IMR-90 (cell line): ENCODE results near the gene KRT7. TPM values are rescaled to one million over a fixed set of nuclear protein-coding genes. Genes with fewer than 3 reads are reported as not detected.
A peak's percentile ranks its signal among the peaks of the same experiment; 100 is the strongest.

ENCODE experiments used
- ATAC-seq: fragments of 200-7000 bp; cut with Tn5 transposase; 2 replicates; pipeline ENCODE4 v1.9.1; 2020; ENCODE audit warnings: low read depth, mild to moderate bottlenecking, moderate library complexity
- BruUV-seq: library from RNA; stranded (reverse); fragments of 400-500 nt; replicated peaks from 2 replicates; lab custom pipeline; 2021; lab: Mats Ljungman, UMichigan
- CTCF ChIA-PET: fragments of 300-600 bp; formaldehyde crosslinking; extraction: SDS; loops from one replicate; lab custom pipeline; 2021; ENCODE audit warnings: antibody characterized with exemption; lab: Yijun Ruan, JAX
- POLR2A ChIA-PET: fragments of 300-600 bp; sonication (Branson Sonifier 250); formaldehyde crosslinking; loops from one replicate; lab custom pipeline; 2022; ENCODE audit warnings: antibody characterized with exemption; ENCODE audit not compliant: unreplicated experiment; lab: Charles Lee
- DNase-seq: peaks from one replicate; pipeline ENCODE4 v3.0.0; 2013
- H2AFZ ChIP-seq: replicated peaks from 2 replicates; pipeline ENCODE3; 2013; ENCODE audit warnings: low read length, mild to moderate bottlenecking; ENCODE audit not compliant: poor library complexity
- H2AK5ac ChIP-seq: 2 replicates; pipeline ENCODE4 v1.6.1; 2013; ENCODE audit warnings: low read depth, low read length, inconsistent platforms
- H2AK9ac ChIP-seq: replicated peaks from 2 replicates; pipeline ENCODE3; 2013; ENCODE audit warnings: mild to moderate bottlenecking, low read depth, low read length, moderate library complexity; ENCODE audit not compliant: poor library complexity
- H2BK120ac ChIP-seq: 2 replicates; pipeline ENCODE4 v1.6.1; 2013; ENCODE audit warnings: low read depth, low read length, inconsistent platforms
- H2BK15ac ChIP-seq: 3 replicates; pipeline ENCODE4 v1.6.1; 2013; ENCODE audit warnings: low read depth, low read length, inconsistent platforms
- H2BK20ac ChIP-seq: 2 replicates; pipeline ENCODE4 v1.6.1; 2013; ENCODE audit warnings: low read depth, mild to moderate bottlenecking, inconsistent platforms, low read length, moderate library complexity
- H2BK5ac ChIP-seq: 2 replicates; pipeline ENCODE4 v1.6.1; 2013; ENCODE audit warnings: mild to moderate bottlenecking, low read depth, low read length, inconsistent platforms; ENCODE audit not compliant: poor library complexity, severe bottlenecking
- H3K14ac ChIP-seq: replicated peaks from 2 replicates; pipeline ENCODE4 v1.6.1; 2013; ENCODE audit warnings: low read depth, low read length, inconsistent platforms
- H3K18ac ChIP-seq: 2 replicates; pipeline ENCODE4 v1.6.1; 2013; ENCODE audit warnings: low read depth, low read length, control low read depth
- H3K23ac ChIP-seq: 2 replicates; pipeline ENCODE4 v1.6.1; 2013; ENCODE audit warnings: low read depth, low read length, inconsistent platforms
- H3K27ac ChIP-seq: 2 replicates; pipeline ENCODE4 v1.5.1; 2013; ENCODE audit warnings: mild to moderate bottlenecking, control low read depth, low read length; ENCODE audit not compliant: insufficient read depth
- H3K27me3 ChIP-seq: 2 replicates; pipeline ENCODE4 v1.6.1; 2013; ENCODE audit warnings: low read length; ENCODE audit not compliant: control insufficient read depth, insufficient read depth
- H3K36me3 ChIP-seq: 2 replicates; pipeline ENCODE4 v1.6.1; 2013; ENCODE audit warnings: low read length, mixed read lengths; ENCODE audit not compliant: control insufficient read depth, insufficient read depth
- H3K4ac ChIP-seq: 2 replicates; pipeline ENCODE4 v1.6.1; 2013; ENCODE audit warnings: low read depth, low read length, inconsistent platforms
- H3K4me1 ChIP-seq: 2 replicates; pipeline ENCODE4 v1.6.1; 2013; ENCODE audit warnings: low read length, mixed read lengths; ENCODE audit not compliant: control insufficient read depth, insufficient read depth
- H3K4me2 ChIP-seq: 2 replicates; pipeline ENCODE4 v1.6.1; 2013; ENCODE audit warnings: low read depth, mild to moderate bottlenecking, control low read depth, low read length, moderate library complexity
- H3K4me3 ChIP-seq: 2 replicates; pipeline ENCODE4 v1.5.1; 2013; ENCODE audit warnings: low read depth, mild to moderate bottlenecking, control low read depth, low read length, moderate library complexity; ENCODE audit not compliant: insufficient read depth
- H3K56ac ChIP-seq: 2 replicates; pipeline ENCODE4 v1.6.1; 2013; ENCODE audit warnings: low read length, inconsistent platforms; ENCODE audit not compliant: insufficient read depth; ENCODE audit errors: extremely low read depth
- H3K79me1 ChIP-seq, 2 experiments: 2 replicates each; pipeline ENCODE4 v1.6.1; 2013; ENCODE audit warnings: low read length in 2 of 2, inconsistent platforms in 1 of 2, low read depth in 1 of 2
- H3K9ac ChIP-seq: 2 replicates; pipeline ENCODE4 v1.6.1; 2013; ENCODE audit warnings: low read depth, low read length, control low read depth
- H3K9me1 ChIP-seq: 2 replicates; pipeline ENCODE4 v1.6.1; 2013; ENCODE audit warnings: low read length, inconsistent platforms; ENCODE audit not compliant: insufficient read depth
- H3K9me3 ChIP-seq: 2 replicates; pipeline ENCODE4 v1.6.1; 2013; ENCODE audit warnings: low read length; ENCODE audit not compliant: control insufficient read depth, insufficient read depth
- H4K20me1 ChIP-seq: 2 replicates; pipeline ENCODE4 v1.6.1; 2013; ENCODE audit warnings: low read length, inconsistent platforms; ENCODE audit not compliant: insufficient read depth
- H4K5ac ChIP-seq: 2 replicates; pipeline ENCODE4 v1.6.1; 2013; ENCODE audit warnings: mild to moderate bottlenecking, low read depth, low read length, control low read depth
- H4K8ac ChIP-seq, 2 experiments: 2 replicates each; pipeline ENCODE4 v1.6.1; 2013; ENCODE audit warnings: low read depth in 2 of 2, low read length in 2 of 2, control low read depth in 1 of 2, inconsistent platforms in 1 of 2
- H4K91ac ChIP-seq: 2 replicates; pipeline ENCODE4 v1.6.1; 2013; ENCODE audit warnings: low read depth, low read length, inconsistent platforms; ENCODE audit not compliant: insufficient read depth
- BHLHE40 ChIP-seq: fragments of 150-350 bp; IDR thresholded peaks from 2 replicates; pipeline ENCODE4 v1.6.1; 2016; ENCODE audit warnings: mild to moderate bottlenecking, low read depth, low read length
- CEBPB ChIP-seq: IDR thresholded peaks from 2 replicates; pipeline ENCODE4 v1.6.1; 2012; ENCODE audit warnings: low read depth, low read length, improper control_type of control experiment
- CHD1 ChIP-seq: IDR thresholded peaks from 2 replicates; pipeline ENCODE4 v1.6.1; 2012; ENCODE audit warnings: low read depth, low read length, improper control_type of control experiment
- FOS ChIP-seq: fragments of 150-350 bp; IDR thresholded peaks from 2 replicates; pipeline ENCODE4 v1.6.1; 2016; ENCODE audit warnings: low read depth, low read length
- NFE2L2 ChIP-seq: fragments of 150-350 bp; IDR thresholded peaks from 2 replicates; pipeline ENCODE4 v1.6.1; 2016; ENCODE audit warnings: low read depth, mild to moderate bottlenecking, low read length
- RAD21 ChIP-seq: IDR thresholded peaks from 2 replicates; pipeline ENCODE4 v1.6.1; 2012; ENCODE audit warnings: low read length, improper control_type of control experiment
- RCOR1 ChIP-seq: IDR thresholded peaks from 2 replicates; pipeline ENCODE4 v1.6.1; 2012; ENCODE audit warnings: mild to moderate bottlenecking, low read length, improper control_type of control experiment; ENCODE audit not compliant: insufficient replicate concordance
- RFX5 ChIP-seq: IDR thresholded peaks from 2 replicates; pipeline ENCODE4 v1.8.0; 2012; ENCODE audit warnings: low read depth, mild to moderate bottlenecking, low read length, moderate library complexity
- SMC3 ChIP-seq: fragments of 150-350 bp; IDR thresholded peaks from 2 replicates; pipeline ENCODE4 v1.6.1; 2016; ENCODE audit warnings: low read depth, mild to moderate bottlenecking, antibody characterized with exemption, low read length, moderate library complexity
- WGBS, 2 experiments: methylation state at CpG; one replicate each; pipeline versions ENCODE4 v1.1.5 to v1.1.7; 2013; ENCODE audit warnings: missing lambda C conversion rate in 2 of 2; ENCODE audit not compliant: insufficient read length in 1 of 2; ENCODE audit errors: extremely low coverage in 2 of 2; 5-methylcytosine and 5-hydroxymethylcytosine counted together
- dilution Hi-C: fragments of 300-500 bp; cut with HindIII; formaldehyde crosslinking; loops from one replicate; pipeline ENCODE4 v1.14.3; 2018; ENCODE audit warnings: low sequenced_read_pairs; ENCODE audit not compliant: unreplicated experiment
- in situ Hi-C: fragments of 300-500 bp; cut with MboI; formaldehyde crosslinking; loops from 3 replicates; pipeline ENCODE4 v1.14.3; 2019; ENCODE audit warnings: low sequenced_read_pairs, inconsistent platforms, mixed read lengths
- intact Hi-C: fragments of 100-400 bp; cut with micrococcal nuclease; formaldehyde crosslinking; loops from 2 replicates; pipeline ENCODE4 v1.10.0; 2022
- polyA plus RNA-seq, 3 experiments: library from polyadenylated mRNA; depleted of rRNA; stranded (reverse); fragments of >200 nt; gene quantifications; 2 replicates each; pipeline ENCODE4 v1.2.3, GENCODE V29; 2012; ENCODE audit warnings: low replicate concordance in 1 of 3
- total RNA-seq: library from RNA; depleted of rRNA; stranded (reverse); fragments of >200 nt; gene quantifications from 2 replicates; pipeline ENCODE4 v1.2.3, GENCODE V29; 2012
- TF ChIP-seq, protein P1 (sequence below): fragments of 150-350 bp; IDR thresholded peaks from 2 replicates; pipeline ENCODE4 v1.6.1; 2016; ENCODE audit warnings: low read depth, mild to moderate bottlenecking, low read length, moderate library complexity, borderline replicate concordance
- TF ChIP-seq, protein P2 (sequence below): fragments of 150-350 bp; IDR thresholded peaks from 2 replicates; pipeline ENCODE4 v1.6.1; 2017; ENCODE audit warnings: mild to moderate bottlenecking, antibody characterized with exemption, low read length, low read depth

The KRT7 gene
- total and polyA plus RNA-seq, 2 of the 4 experiments (the other 2 are of a cell fraction) = 0.54 to 1.7 TPM

DNA sequence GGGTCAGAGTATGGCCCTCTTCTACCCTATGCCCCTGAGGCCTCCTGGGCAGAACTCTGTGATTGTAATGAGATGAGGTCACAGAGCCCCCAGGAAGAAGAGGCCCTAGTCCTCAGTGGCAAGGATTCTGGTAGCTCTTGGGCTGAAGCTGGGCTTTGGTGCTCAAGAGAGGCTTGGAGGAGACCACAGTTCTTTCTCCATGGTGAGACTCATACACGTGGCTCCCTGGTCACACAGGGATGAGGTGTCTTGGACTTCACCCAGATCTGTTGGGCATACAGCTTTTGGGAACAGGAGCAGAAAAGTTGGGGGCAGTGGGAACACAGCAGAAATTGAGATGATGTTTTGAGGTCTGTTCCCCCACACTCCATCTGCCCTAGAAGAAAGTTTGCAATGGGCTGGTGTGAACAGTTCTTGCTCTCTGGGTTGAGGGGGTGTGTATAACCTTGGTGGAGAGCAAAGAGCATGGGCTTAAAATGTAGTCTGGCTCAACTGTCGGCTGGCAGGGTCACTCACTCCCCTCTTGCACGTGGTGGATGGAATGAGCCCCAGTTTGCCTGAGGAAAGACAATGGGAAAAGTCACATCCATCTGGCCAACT, 41.6 kb downstream of the KRT7 start, which contains the start of gene KRT86:
Gene KRT86 (plus strand): TSS at position 125 of the 600 bp plus-strand sequence. CDS start 27,272 bp downstream, outside the sequence.
- in situ Hi-C loops = no loop called here
- no peak within 1 kb of the TSS for H3K23ac ChIP-seq
- H3K36me3 ChIP-seq = no peaks in the 10 kb centered on the region
- DNase-seq (no peak), ATAC-seq (no peak)
- no peak within 1 kb of the TSS for H3K56ac ChIP-seq
- no peaks in the 10 kb centered on the region; the same call in 1 of the 2 replicates for H3K9me3 ChIP-seq
- peak within 1 kb of the TSS; percentile 13 for H2AK5ac ChIP-seq
- peaks cover 0 to 8% of the 10 kb centered on the region in 2 experiments; a peak in 1 of 4 replicates for H3K79me1 ChIP-seq
- H3K27me3 ChIP-seq = peaks cover 8% of the 10 kb centered on the region
- H2BK5ac ChIP-seq = no peak within 1 kb of the TSS
- BruUV-seq = no TSS peak
- 60% methylated on average over 1 of the region's 3 CpGs; no CpG with 5 or more reads in 1 of the 2 experiments for WGBS, 2 experiments
- POLR2A ChIA-PET = no interaction called here
- H3K4me3 ChIP-seq = no peak within 1 kb of the TSS
- TF ChIP-seq CEBPB (no peak), RAD21 (no peak), BHLHE40 (no peak), RFX5 (no peak), SMC3 (no peak), FOS (no peak), RCOR1 (no peak), NFE2L2 (no peak), CHD1 (no peak)
- TF ChIP-seq, protein P1, sequence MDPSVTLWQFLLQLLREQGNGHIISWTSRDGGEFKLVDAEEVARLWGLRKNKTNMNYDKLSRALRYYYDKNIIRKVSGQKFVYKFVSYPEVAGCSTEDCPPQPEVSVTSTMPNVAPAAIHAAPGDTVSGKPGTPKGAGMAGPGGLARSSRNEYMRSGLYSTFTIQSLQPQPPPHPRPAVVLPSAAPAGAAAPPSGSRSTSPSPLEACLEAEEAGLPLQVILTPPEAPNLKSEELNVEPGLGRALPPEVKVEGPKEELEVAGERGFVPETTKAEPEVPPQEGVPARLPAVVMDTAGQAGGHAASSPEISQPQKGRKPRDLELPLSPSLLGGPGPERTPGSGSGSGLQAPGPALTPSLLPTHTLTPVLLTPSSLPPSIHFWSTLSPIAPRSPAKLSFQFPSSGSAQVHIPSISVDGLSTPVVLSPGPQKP = no peak
- TF ChIP-seq, protein P2, sequence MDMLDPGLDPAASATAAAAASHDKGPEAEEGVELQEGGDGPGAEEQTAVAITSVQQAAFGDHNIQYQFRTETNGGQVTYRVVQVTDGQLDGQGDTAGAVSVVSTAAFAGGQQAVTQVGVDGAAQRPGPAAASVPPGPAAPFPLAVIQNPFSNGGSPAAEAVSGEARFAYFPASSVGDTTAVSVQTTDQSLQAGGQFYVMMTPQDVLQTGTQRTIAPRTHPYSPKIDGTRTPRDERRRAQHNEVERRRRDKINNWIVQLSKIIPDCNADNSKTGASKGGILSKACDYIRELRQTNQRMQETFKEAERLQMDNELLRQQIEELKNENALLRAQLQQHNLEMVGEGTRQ = no peak
- H2AFZ ChIP-seq = no peak within 1 kb of the TSS
- CTCF ChIA-PET = no interaction called here
- no peak within 1 kb of the TSS for H3K27ac ChIP-seq
- H2AK9ac ChIP-seq = peak within 1 kb of the TSS; percentile 9
- H4K20me1 ChIP-seq = no peaks in the 10 kb centered on the region
- peak within 1 kb of the TSS; percentile 28; the same call in 1 of the 2 replicates for H4K91ac ChIP-seq
- intact Hi-C loops = loop anchor here (5.0 kb wide), 1 partner anchor 42 kb away; the partner anchor contains the start of gene KRT7
- no peak within 1 kb of the TSS for H3K9ac ChIP-seq
- no peak within 1 kb of the TSS for H3K18ac ChIP-seq
- peak within 1 kb of the TSS; percentile 26; the same call in 1 of the 2 replicates for H3K14ac ChIP-seq
- dilution Hi-C loops = no loop called here
- peaks cover 10% of the 10 kb centered on the region for H3K4me1 ChIP-seq
- no peak within 1 kb of the TSS for H4K5ac ChIP-seq
- no peak within 1 kb of the TSS for H2BK15ac ChIP-seq
- no peak within 1 kb of the TSS for H2BK120ac ChIP-seq
- no peak within 1 kb of the TSS; the same call in 1 of the 2 replicates for H3K4ac ChIP-seq
- H4K8ac ChIP-seq = no peak within 1 kb of the TSS
- peaks cover 21% of the 10 kb centered on the region for H3K9me1 ChIP-seq
- H2BK20ac ChIP-seq = no peak within 1 kb of the TSS
- H3K4me2 ChIP-seq = no peak within 1 kb of the TSS
